ENCODE measurements around the gene MBOAT7. TPM values are rescaled to one million over a fixed set of nuclear protein-coding genes. Genes with fewer than 3 reads are reported as not detected.

The MBOAT7 gene
- total RNA-seq, 1 experiment from 2014 or later: 100 TPM

GRCh38 chr19:54179921-54180461 is 9.4 kb downstream of the MBOAT7 start:
- Histone ChIP-seq H2BK20ac (ENCODE audit: low read depth, low read length, poor library complexity, severe bottlenecking) (no peak overlapping the region), H3K27ac (ENCODE audit: insufficient read length, low read depth, low read length) (no peak overlapping the region), H3K23ac (ENCODE audit: insufficient read length, low read depth, low read length) (no peak overlapping the region), H2AK5ac (ENCODE audit: insufficient read length, low read length) (no peak overlapping the region), H2BK12ac (ENCODE audit: insufficient read length, low read depth, low read length) (no peak overlapping the region), H2BK5ac (ENCODE audit: insufficient read length, low read length) (no peak overlapping the region), H4K5ac (ENCODE audit: insufficient read length, low read depth, low read length) (no peak overlapping the region), H2BK120ac (ENCODE audit: low read depth, low read length, poor library complexity, severe bottlenecking) (no peak overlapping the region), H2AFZ (ENCODE audit: low read length) (no peak overlapping the region), H3K9me3 (ENCODE audit: control insufficient read depth, low read depth, low read length) (no peaks in the 10 kb centered on the region), H3K4me1 (ENCODE audit: insufficient read depth, low read length) (no peaks in the 10 kb centered on the region), H3K4me2 (ENCODE audit: insufficient read depth, insufficient read length, low read length) (no peak overlapping the region), H3K4ac (ENCODE audit: low read depth, low read length) (no peak overlapping the region), H4K91ac (ENCODE audit: insufficient read length, low read depth, low read length) (no peak overlapping the region), H3K79me2 (ENCODE audit: insufficient read depth, low read length) (no peaks in the 10 kb centered on the region), H3K9ac (ENCODE audit: extremely low read depth, insufficient read length, low read length) (no peak overlapping the region), H4K20me1 (ENCODE audit: control insufficient read depth, insufficient read depth, insufficient read length) (no peaks in the 10 kb centered on the region), H4K8ac (replicated peaks; ENCODE audit: insufficient read length, low read depth, low read length) (no peak overlapping the region), H3T11ph (ENCODE audit: low read length) (no peak overlapping the region), H3K23me2 (ENCODE audit: insufficient read length, low read depth, low read length, poor library complexity, severe bottlenecking) (no peaks in the 10 kb centered on the region), H3K79me1 (ENCODE audit: insufficient read depth, low read depth, low read length, poor library complexity, severe bottlenecking) (no peaks in the 10 kb centered on the region), H3K18ac (ENCODE audit: insufficient read length, low read depth, low read length) (no peak overlapping the region), H3K56ac (ENCODE audit: insufficient read length, low read depth, low read length) (no peak overlapping the region), H3K14ac (ENCODE audit: insufficient read depth, low read length) (no peak overlapping the region), H2BK15ac (ENCODE audit: low read depth, low read length) (no peak overlapping the region), H3K27me3 (ENCODE audit: insufficient read depth, low read length) (no peaks in the 10 kb centered on the region)
- Mint-ChIP-seq H3K4me1 (peaks cover 0 to 11% of the 10 kb centered on the region in 2 experiments; a peak in 2 of 4 replicates), H3K9me3 (no peaks in the 10 kb centered on the region; a peak in 1 of 5 replicates), H3K4me3 (peak overlapping the region in 1 of 2 experiments; percentile 65; a peak in 2 of 5 replicates), H3K27ac (peak overlapping the region in 2 of 3 experiments; percentile 64 to 72; a peak in 3 of 7 replicates), H3K27me3 (ENCODE audit: low read depth) (no peaks in the 10 kb centered on the region), H3K36me3 (ENCODE audit: insufficient read depth in 1 of 3, low read depth in 3 of 3) (peaks cover 22 to 46% (median 34%) of the 10 kb centered on the region in 3 experiments; a peak in 6 of 7 replicates)
- peak; percentile 98 for DNase-seq
- TF ChIP-seq CTCF (conservative IDR thresholded peaks at IDR 0.05): peak; percentile 75
- no CpG with 5 or more reads among the region's 10 CpGs for WGBS (ENCODE audit: extremely low coverage, insufficient read length, low lambda C conversion rate)

All from H9 (cell line).